RWPE1 (cell line): ENCODE measurements around the gene RALGAPA2.

Source experiments
- CTCF ChIA-PET: fragments of 350-600 bp; sonication (Branson Sonifier 250); formaldehyde crosslinking; extraction: SDS; loops from one replicate; lab custom pipeline; 2021; lab: Yijun Ruan, JAX
- POLR2A ChIA-PET: fragments of 400-600 bp; formaldehyde crosslinking; extraction: SDS; loops from one replicate; lab custom pipeline; 2020; ENCODE audit warnings: antibody characterized with exemption; ENCODE audit not compliant: low non-redundant PET; lab: Yijun Ruan, JAX
- DNase-seq: peaks from one replicate; pipeline ENCODE4 v3.0.0; 2012; ENCODE audit warnings: low spot score
- H3K27ac ChIP-seq: fragments of 450-650 bp; 2 replicates; pipeline ENCODE4 v1.5.1; 2017
- TF ChIP-seq, protein P1 (sequence below): fragments of 450-650 bp; conservative IDR thresholded peaks from 2 replicates; pipeline ENCODE4 v1.5.1; 2017; ENCODE audit warnings: low read depth, mild to moderate bottlenecking

The RALGAPA2 gene

DNA sequence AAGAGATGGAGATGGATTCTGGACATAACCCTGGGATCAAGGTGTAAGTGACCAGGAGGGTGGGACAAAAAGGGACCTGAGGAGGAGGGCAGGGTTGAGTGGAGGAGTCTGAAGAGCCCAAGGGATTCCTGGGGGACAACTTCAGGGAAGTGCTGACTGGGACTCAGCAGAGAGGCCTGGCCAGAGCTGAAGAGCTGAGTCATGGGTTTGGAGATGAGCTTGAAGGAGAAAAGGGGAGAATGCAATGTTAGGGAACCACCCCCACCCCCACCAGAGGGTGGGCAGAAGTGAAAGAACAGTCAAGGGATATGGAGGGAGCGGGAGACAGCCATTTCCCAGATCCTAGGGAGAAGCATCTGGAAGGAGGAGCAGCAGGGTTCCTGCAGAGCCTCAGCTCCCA lies 289.3 kb downstream of the RALGAPA2 start:
- TF ChIP-seq, protein P1, sequence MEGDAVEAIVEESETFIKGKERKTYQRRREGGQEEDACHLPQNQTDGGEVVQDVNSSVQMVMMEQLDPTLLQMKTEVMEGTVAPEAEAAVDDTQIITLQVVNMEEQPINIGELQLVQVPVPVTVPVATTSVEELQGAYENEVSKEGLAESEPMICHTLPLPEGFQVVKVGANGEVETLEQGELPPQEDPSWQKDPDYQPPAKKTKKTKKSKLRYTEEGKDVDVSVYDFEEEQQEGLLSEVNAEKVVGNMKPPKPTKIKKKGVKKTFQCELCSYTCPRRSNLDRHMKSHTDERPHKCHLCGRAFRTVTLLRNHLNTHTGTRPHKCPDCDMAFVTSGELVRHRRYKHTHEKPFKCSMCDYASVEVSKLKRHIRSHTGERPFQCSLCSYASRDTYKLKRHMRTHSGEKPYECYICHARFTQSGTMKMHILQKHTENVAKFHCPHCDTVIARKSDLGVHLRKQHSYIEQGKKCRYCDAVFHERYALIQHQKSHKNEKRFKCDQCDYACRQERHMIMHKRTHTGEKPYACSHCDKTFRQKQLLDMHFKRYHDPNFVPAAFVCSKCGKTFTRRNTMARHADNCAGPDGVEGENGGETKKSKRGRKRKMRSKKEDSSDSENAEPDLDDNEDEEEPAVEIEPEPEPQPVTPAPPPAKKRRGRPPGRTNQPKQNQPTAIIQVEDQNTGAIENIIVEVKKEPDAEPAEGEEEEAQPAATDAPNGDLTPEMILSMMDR = no peak
- no peak overlapping the region for H3K27ac ChIP-seq
- ChIA-PET CTCF (interaction anchor here (0.7 kb wide), 1 partner anchor 70 kb away, joined by 4 read pairs; no protein-coding TSS in a partner anchor), POLR2A (no interaction called here)
- no peak for DNase-seq

DNA sequence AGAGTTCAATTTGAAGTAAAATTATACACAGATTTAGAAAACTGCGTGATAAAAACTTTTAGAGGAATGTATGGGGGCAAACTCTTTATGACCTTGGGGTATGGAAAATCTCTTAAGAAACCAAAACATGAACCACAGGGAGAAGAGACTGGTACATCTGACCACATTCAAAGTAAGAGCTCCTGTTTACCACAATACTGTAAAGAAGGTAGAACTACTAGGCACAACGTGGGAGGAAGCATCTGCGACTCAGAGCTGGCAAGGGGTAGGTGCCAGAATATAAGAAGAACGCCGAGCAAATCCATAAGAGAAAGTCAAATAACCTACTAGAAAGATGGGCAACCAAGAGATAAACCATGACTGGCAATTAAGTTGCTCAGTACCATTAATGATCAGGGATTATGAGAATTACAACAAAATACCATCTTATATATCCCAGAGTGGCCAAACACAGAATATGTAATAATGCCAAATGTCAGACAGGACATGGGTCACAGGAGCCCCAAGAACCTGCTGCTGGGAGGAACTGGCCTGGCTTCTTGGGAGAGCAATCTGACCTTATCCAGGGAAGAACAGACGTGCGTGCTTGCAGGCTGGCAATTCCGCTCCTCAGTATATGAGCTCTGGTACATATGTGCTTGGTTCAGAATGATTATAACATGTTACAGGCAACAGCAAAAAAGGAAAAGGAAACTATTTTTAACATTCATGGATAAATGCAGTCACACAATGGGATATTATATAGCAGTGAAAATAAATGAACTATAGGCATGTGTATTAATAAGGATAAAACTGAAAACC lies 294.4 kb downstream of the RALGAPA2 start:
- H3K27ac ChIP-seq = no peak overlapping the region
- CTCF ChIA-PET = interaction anchor here (0.5 to 1.0 kb wide), 2 partner anchors 30 to 401 kb away, joined by 3 to 6 read pairs; no protein-coding TSS in a partner anchor
- no peak for DNase-seq
- POLR2A ChIA-PET = no interaction called here
- TF ChIP-seq, protein P1 = no peak

DNA sequence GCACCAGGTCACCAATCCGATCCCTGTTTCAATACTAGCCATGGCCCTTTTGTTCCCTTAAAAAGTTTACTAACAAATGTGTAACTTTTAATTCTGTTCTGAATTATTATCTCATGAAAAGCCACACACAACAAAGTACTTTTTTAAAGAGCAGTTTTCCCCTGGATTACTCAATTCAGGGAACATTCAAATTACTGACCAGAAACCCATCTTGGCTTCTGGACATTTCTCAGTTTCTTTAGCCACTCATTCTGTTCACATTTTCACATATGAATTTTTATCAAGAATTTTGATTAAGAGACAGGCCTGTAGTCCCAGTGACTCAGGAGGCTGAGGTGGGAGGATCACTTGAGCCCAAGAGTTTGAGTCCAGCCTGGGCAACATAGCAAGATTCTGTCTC lies 297.1 kb downstream of the RALGAPA2 start:
- TF ChIP-seq, protein P1 = no peak
- no peak for DNase-seq
- POLR2A ChIA-PET = no interaction called here

DNA sequence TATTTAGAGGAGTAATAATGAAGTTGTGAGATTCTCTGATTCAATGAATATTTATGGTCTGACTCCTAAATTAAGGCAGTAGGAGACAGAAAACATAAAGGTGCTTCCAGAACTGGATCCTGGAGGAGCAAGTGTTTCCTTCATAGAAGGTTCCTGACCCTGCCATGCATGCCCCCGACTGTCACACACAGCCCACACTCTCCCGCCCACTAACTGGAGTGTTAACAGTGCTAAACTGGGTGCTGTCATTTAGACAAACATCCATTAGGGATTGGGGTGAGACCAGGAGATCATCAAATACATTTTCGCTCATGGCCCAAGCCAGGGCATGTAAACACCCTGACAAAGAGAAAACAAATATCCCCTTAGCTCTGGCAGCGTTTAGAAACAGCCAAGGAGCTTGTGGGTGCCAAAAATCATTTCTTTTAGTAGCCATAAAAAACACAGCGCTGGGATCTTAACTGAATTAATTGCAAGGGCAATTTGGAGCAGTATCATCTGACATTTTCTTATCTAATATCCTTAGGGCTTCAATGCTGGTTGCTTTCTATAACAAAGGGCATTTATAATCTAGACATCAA lies 297.7 kb downstream of the RALGAPA2 start:
- POLR2A ChIA-PET = no interaction called here
- TF ChIP-seq, protein P1 = no peak
- CTCF ChIA-PET = no interaction called here
- H3K27ac ChIP-seq = no peak overlapping the region
- DNase-seq = no peak

More for the DNA sequence above, 297.1 kb downstream of the RALGAPA2 start:
- CTCF ChIA-PET = no interaction called here
- H3K27ac ChIP-seq = no peak overlapping the region

DNA sequence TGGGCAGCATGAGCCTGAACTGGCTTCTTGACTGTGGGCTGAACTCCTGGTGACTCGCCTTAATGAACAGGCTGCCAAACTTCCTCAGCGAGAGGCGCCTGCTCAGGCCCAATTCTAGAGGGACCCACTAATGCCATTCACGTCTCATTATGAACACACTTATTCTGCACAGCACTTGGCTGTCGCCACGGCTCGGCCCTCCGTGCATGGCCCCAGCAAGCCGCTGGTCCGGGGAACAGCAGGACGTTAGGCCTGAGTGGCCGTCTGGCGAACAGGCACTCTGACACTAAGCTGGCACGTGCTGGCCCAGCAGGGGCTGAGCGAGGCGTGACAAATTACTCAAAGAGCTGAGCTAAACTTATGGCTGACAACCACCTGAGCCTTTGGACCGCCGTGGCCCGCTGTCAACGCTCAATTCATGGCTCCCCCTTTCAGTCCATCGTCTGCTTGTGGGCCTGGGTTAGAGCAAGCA lies 298.6 kb downstream of the RALGAPA2 start:
- H3K27ac ChIP-seq = no peak overlapping the region
- ChIA-PET CTCF (no interaction called here), POLR2A (no interaction called here)
- TF ChIP-seq, protein P1 = no peak
- no peak for DNase-seq

DNA sequence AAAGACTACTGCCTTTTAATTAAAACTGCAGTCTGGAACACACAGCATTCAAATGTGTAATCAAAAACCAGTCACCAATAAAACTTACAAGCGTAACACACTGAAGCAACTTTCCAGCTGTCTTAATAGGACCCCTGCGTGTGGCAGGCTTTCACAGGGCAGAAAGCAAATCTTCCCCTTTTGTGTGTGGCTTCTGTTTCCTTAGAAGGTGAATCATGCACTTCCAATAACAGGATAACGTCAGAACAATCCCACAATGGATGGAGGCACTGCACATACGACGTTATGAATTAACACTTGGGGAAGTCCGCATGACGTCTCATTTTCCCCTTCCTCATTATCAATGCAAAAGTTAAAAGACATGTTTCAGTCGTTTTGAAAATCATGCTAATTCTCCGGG lies 299.7 kb downstream of the RALGAPA2 start:
- POLR2A ChIA-PET = no interaction called here
- TF ChIP-seq, protein P1 = no peak
- H3K27ac ChIP-seq = no peak overlapping the region
- no peak for DNase-seq
- CTCF ChIA-PET = interaction anchor here (0.5 kb wide), 1 partner anchor 1937 kb away, joined by 5 read pairs; no protein-coding TSS in a partner anchor
